CD4-positive, alpha-beta memory T cell (primary cell): ENCODE results near the gene RAPGEF1. TPM values are rescaled to one million over a fixed set of nuclear protein-coding genes. Genes with fewer than 3 reads are reported as not detected.

ENCODE experiments used
- CTCF ChIA-PET: fragments of 350-600 bp; sonication (Branson Sonifier 250); formaldehyde crosslinking; loops from one replicate; lab custom pipeline; 2021; ENCODE audit warnings: inconsistent platforms; ENCODE audit not compliant: partially characterized antibody; lab: Charles Lee
- POLR2A ChIA-PET: fragments of 350-600 bp; sonication (Branson Sonifier 250); formaldehyde crosslinking; loops from one replicate; lab custom pipeline; 2021; ENCODE audit not compliant: partially characterized antibody; lab: Charles Lee
- DNase-seq, 5 donors: peaks; one replicate each; pipeline versions ENCODE4 v3.0.0 to v3.0.0-alpha.2; 2020 to 2022; ENCODE audit warnings: mixed read lengths in 1 of 5
- H3K27ac ChIP-seq: one replicate; pipeline ENCODE4 v1.7.0; 2013; ENCODE audit warnings: low read depth, low read length
- H3K27me3 ChIP-seq: 2 replicates; pipeline ENCODE4 v1.7.0; 2013; ENCODE audit warnings: mild to moderate bottlenecking, low read length, moderate library complexity; ENCODE audit not compliant: insufficient read depth
- H3K36me3 ChIP-seq: 2 replicates; pipeline ENCODE4 v1.7.0; 2013; ENCODE audit warnings: mild to moderate bottlenecking, low read length, moderate library complexity; ENCODE audit not compliant: insufficient read depth
- H3K4me1 ChIP-seq: 2 replicates; pipeline ENCODE4 v1.7.0; 2013; ENCODE audit warnings: mild to moderate bottlenecking, low read length, moderate library complexity; ENCODE audit not compliant: insufficient read depth
- H3K4me3 ChIP-seq, 2 donors: one replicate each; pipeline ENCODE4 v1.7.0; 2013; ENCODE audit warnings: low read length in 2 of 2, mild to moderate bottlenecking in 1 of 2
- H3K9me3 ChIP-seq, 2 donors: one replicate each; pipeline ENCODE4 v1.7.0; 2013; ENCODE audit warnings: low read length in 2 of 2, control low read depth in 1 of 2; ENCODE audit not compliant: control insufficient read depth in 1 of 2
- H3K27ac Mint-ChIP-seq, 7 donors: one replicate each; pipeline ENCODE4 v1.8.0; 2020 to 2021; ENCODE audit warnings: mixed read lengths in 7 of 7, mild to moderate bottlenecking in 6 of 7, inconsistent platforms in 3 of 7, moderate library complexity in 3 of 7
- H3K27me3 Mint-ChIP-seq, 2 donors: one replicate each; pipeline ENCODE4 v1.8.0; 2020 to 2021; ENCODE audit warnings: mixed read lengths in 2 of 2
- H3K36me3 Mint-ChIP-seq, 2 donors: one replicate each; pipeline ENCODE4 v1.8.0; 2020 to 2021; ENCODE audit warnings: mixed read lengths in 2 of 2, inconsistent platforms in 1 of 2, mild to moderate bottlenecking in 1 of 2
- H3K4me1 Mint-ChIP-seq, 4 donors: one replicate each; pipeline ENCODE4 v1.8.0; 2020 to 2021; ENCODE audit warnings: mixed read lengths in 4 of 4, mild to moderate bottlenecking in 1 of 4
- H3K4me3 Mint-ChIP-seq, 8 donors: one replicate each; pipeline ENCODE4 v1.8.0; 2020 to 2021; ENCODE audit warnings: mixed read lengths in 8 of 8, mild to moderate bottlenecking in 7 of 8, moderate library complexity in 6 of 8, inconsistent platforms in 3 of 8
- H3K9me3 Mint-ChIP-seq, 8 donors: one replicate each; pipeline ENCODE4 v1.8.0; 2020 to 2021; ENCODE audit warnings: mixed read lengths in 8 of 8, mild to moderate bottlenecking in 5 of 8, inconsistent platforms in 3 of 8, moderate library complexity in 1 of 8
- intact Hi-C: fragments of 100-400 bp; cut with micrococcal nuclease; formaldehyde crosslinking; loops from one replicate; pipeline ENCODE4 v1.15.1; 2023
- polyA plus RNA-seq, 2 donors: library from polyadenylated mRNA; unstranded; fragments of 300-500 nt; fragmentation: Illumina TruSeq; gene quantifications; one replicate each; pipeline ENCODE4 v1.2.3, GENCODE V29; 2021
- total RNA-seq, 2 experiments: library from RNA; stranded (reverse); gene quantifications; one replicate each; pipeline ENCODE4 v1.2.3, GENCODE V29; 2021

The RAPGEF1 gene
- total and polyA plus RNA-seq, 4 experiments from 2014 or later, result 1.5 to 149 (median 76.2) TPM

GRCh38 chr9:131629825-131630204, 110.1 kb downstream of the RAPGEF1 start:
- peaks cover 29 to 73% of the 10 kb centered on the region in 2 donors for H3K36me3 Mint-ChIP-seq
- H3K9me3 ChIP-seq, result no peaks in the 10 kb centered on the region
- no peak overlapping the region for H3K4me3 ChIP-seq
- ChIA-PET POLR2A (interaction anchor here (1.1 to 1.2 kb wide), 2 partner anchors 48 to 89 kb away, joined by 3 read pairs; no protein-coding TSS in a partner anchor), CTCF (interaction anchor here (1.7 to 3.8 kb wide), 3 partner anchors 38 to 110 kb away, joined by 5 to 16 read pairs (median 9); partner anchors contain the start of gene RAPGEF1)
- peaks cover 44% of the 10 kb centered on the region for H3K4me1 ChIP-seq
- H3K4me1 Mint-ChIP-seq, result peaks cover 23 to 68% (median 42%) of the 10 kb centered on the region in 4 donors
- no peak overlapping the region for H3K4me3 Mint-ChIP-seq
- intact Hi-C loops, result no loop called here
- H3K36me3 ChIP-seq, result peaks cover 44% of the 10 kb centered on the region
- H3K9me3 Mint-ChIP-seq, result no peaks in the 10 kb centered on the region
- H3K27me3 Mint-ChIP-seq, result no peaks in the 10 kb centered on the region
- no peak for DNase-seq
- no peak overlapping the region for H3K27ac ChIP-seq
- H3K27me3 ChIP-seq, result no peaks in the 10 kb centered on the region
- H3K27ac Mint-ChIP-seq, result peak overlapping the region in 4 of 7 donors; percentile 85 to 97 (median 94)

GRCh38 chr9:131629226-131629500, 110.7 kb downstream of the RAPGEF1 start:
- H3K4me1 Mint-ChIP-seq, result peaks cover 23 to 67% (median 40%) of the 10 kb centered on the region in 4 donors
- Histone ChIP-seq H3K9me3 (no peaks in the 10 kb centered on the region), H3K36me3 (peaks cover 49% of the 10 kb centered on the region), H3K27me3 (no peaks in the 10 kb centered on the region), H3K27ac (peak overlapping the region; percentile 52), H3K4me3 (no peak overlapping the region), H3K4me1 (peaks cover 41% of the 10 kb centered on the region)
- H3K27me3 Mint-ChIP-seq, result no peaks in the 10 kb centered on the region
- intact Hi-C loops, result no loop called here
- ChIA-PET POLR2A (interaction anchor here (1.1 to 2.0 kb wide), 3 partner anchors 49 to 102 kb away, joined by 3 to 5 read pairs (median 3); no protein-coding TSS in a partner anchor), CTCF (interaction anchor here (0.8 to 3.8 kb wide), 4 partner anchors 8 to 111 kb away, joined by 3 to 16 read pairs (median 7); partner anchors contain the start of gene RAPGEF1)
- H3K9me3 Mint-ChIP-seq, result no peaks in the 10 kb centered on the region
- DNase-seq, result no peak
- H3K4me3 Mint-ChIP-seq, result peak overlapping the region in 3 of 8 donors; percentile 29 to 40 (median 30)
- H3K27ac Mint-ChIP-seq, result peak overlapping the region; percentile 90 to 97 (median 97)
- H3K36me3 Mint-ChIP-seq, result peaks cover 29 to 77% of the 10 kb centered on the region in 2 donors

- intact Hi-C loops, result no loop called here
- Mint-ChIP-seq H3K4me1 (peaks cover 23 to 66% (median 40%) of the 10 kb centered on the region in 4 donors), H3K9me3 (no peaks in the 10 kb centered on the region), H3K4me3 (peak overlapping the region in 5 of 8 donors; percentile 25 to 46 (median 35)), H3K27me3 (no peaks in the 10 kb centered on the region), H3K36me3 (peaks cover 29 to 79% of the 10 kb centered on the region in 2 donors), H3K27ac (peak overlapping the region; percentile 91 to 97 (median 97))
- ChIA-PET CTCF (interaction anchor here (0.7 to 3.8 kb wide), 6 partner anchors 8 to 111 kb away, joined by 3 to 16 read pairs (median 4); partner anchors contain the start of gene RAPGEF1), POLR2A (interaction anchor here (1.1 to 2.0 kb wide), 11 partner anchors 7 to 115 kb away, joined by 3 to 9 read pairs (median 5); partner anchors contain the start of gene RAPGEF1)
- Histone ChIP-seq H3K4me1 (peaks cover 41% of the 10 kb centered on the region), H3K36me3 (peaks cover 49% of the 10 kb centered on the region), H3K4me3 (no peak overlapping the region), H3K27me3 (no peaks in the 10 kb centered on the region), H3K27ac (peak overlapping the region; percentile 52), H3K9me3 (no peaks in the 10 kb centered on the region)
- DNase-seq, result no peak
Measured at GRCh38 chr9:131628459-131629225, 111.2 kb downstream of the RAPGEF1 start.

GRCh38 chr9:131627648-131628458, 112.0 kb downstream of the RAPGEF1 start:
- H3K9me3 ChIP-seq, result no peaks in the 10 kb centered on the region
- peak overlapping the region; percentile 52 for H3K27ac ChIP-seq
- Mint-ChIP-seq H3K27ac (peak overlapping the region; percentile 91 to 97 (median 97)), H3K9me3 (no peaks in the 10 kb centered on the region), H3K36me3 (peaks cover 26 to 79% of the 10 kb centered on the region in 2 donors), H3K4me1 (peaks cover 24 to 58% (median 39%) of the 10 kb centered on the region in 4 donors), H3K27me3 (no peaks in the 10 kb centered on the region), H3K4me3 (peak overlapping the region in 7 of 8 donors; percentile 1 to 61 (median 48))
- H3K27me3 ChIP-seq, result no peaks in the 10 kb centered on the region
- intact Hi-C loops, result no loop called here
- POLR2A ChIA-PET, result interaction anchor here (1.1 to 2.0 kb wide), 10 partner anchors 8 to 116 kb away, joined by 3 to 9 read pairs (median 5); partner anchors contain the start of gene RAPGEF1
- peaks cover 41% of the 10 kb centered on the region for H3K4me1 ChIP-seq
- H3K4me3 ChIP-seq, result no peak overlapping the region
- H3K36me3 ChIP-seq, result peaks cover 43% of the 10 kb centered on the region
- DNase-seq, result peak; percentile 75 to 89 (median 83)
- CTCF ChIA-PET, result interaction anchor here (0.7 to 1.9 kb wide), 4 partner anchors 36 to 111 kb away, joined by 3 to 9 read pairs (median 4); no protein-coding TSS in a partner anchor

- Histone ChIP-seq H3K4me1 (peaks cover 41% of the 10 kb centered on the region), H3K27me3 (no peaks in the 10 kb centered on the region), H3K4me3 (no peak overlapping the region), H3K9me3 (no peaks in the 10 kb centered on the region), H3K36me3 (peaks cover 43% of the 10 kb centered on the region), H3K27ac (peak overlapping the region; percentile 52)
- Mint-ChIP-seq H3K27ac (peak overlapping the region; percentile 91 to 97 (median 97)), H3K27me3 (no peaks in the 10 kb centered on the region), H3K4me3 (peak overlapping the region in 6 of 8 donors; percentile 28 to 61 (median 50)), H3K9me3 (no peaks in the 10 kb centered on the region), H3K4me1 (peaks cover 23 to 56% (median 38%) of the 10 kb centered on the region in 4 donors), H3K36me3 (peaks cover 24 to 78% of the 10 kb centered on the region in 2 donors)
- CTCF ChIA-PET, result interaction anchor here (0.6 to 1.5 kb wide), 3 partner anchors 36 to 115 kb away, joined by 3 to 4 read pairs (median 3); no protein-coding TSS in a partner anchor
- no peak for DNase-seq
- intact Hi-C loops, result no loop called here
- POLR2A ChIA-PET, result interaction anchor here (1.1 to 2.0 kb wide), 9 partner anchors 8 to 117 kb away, joined by 3 to 9 read pairs (median 5); partner anchors contain the start of gene RAPGEF1
Measured at GRCh38 chr9:131627326-131627647, 112.6 kb downstream of the RAPGEF1 start.

GRCh38 chr9:131625790-131626670, 113.8 kb downstream of the RAPGEF1 start:
- Histone ChIP-seq H3K9me3 (no peaks in the 10 kb centered on the region), H3K27me3 (no peaks in the 10 kb centered on the region), H3K4me1 (peaks cover 41% of the 10 kb centered on the region), H3K4me3 (no peak overlapping the region), H3K36me3 (peaks cover 49% of the 10 kb centered on the region), H3K27ac (peak overlapping the region; percentile 4)
- Mint-ChIP-seq H3K27me3 (no peaks in the 10 kb centered on the region), H3K4me1 (peaks cover 21 to 57% (median 39%) of the 10 kb centered on the region in 4 donors), H3K27ac (peak overlapping the region; percentile 69 to 93 (median 91)), H3K9me3 (no peaks in the 10 kb centered on the region), H3K36me3 (peaks cover 32 to 81% of the 10 kb centered on the region in 2 donors), H3K4me3 (peak overlapping the region in 6 of 8 donors; percentile 15 to 57 (median 47))
- peak in 4 of 5 donors; percentile 20 to 56 (median 46) for DNase-seq
- intact Hi-C loops, result no loop called here
- ChIA-PET POLR2A (no interaction called here), CTCF (interaction anchor here (1.9 kb wide), 1 partner anchor 114 kb away, joined by 5 read pairs; the partner anchor contains the start of gene RAPGEF1)
